Measurements from ENCODE around the gene FAM185A.
"Not testable (repeated sequence)": the region's sequence is repeated elsewhere in the genome, so short reads cannot be mapped to it uniquely, and the experiment has no call there.

FAM185A gene

GRCh38 chr7:102833343-102833742, 84.5 kb downstream of the FAM185A start:
- DNase-seq: no peak

GRCh38 chr7:102834466-102834865, 85.7 kb downstream of the FAM185A start:
- no peak for DNase-seq

- DNase-seq: no peak
Observed at GRCh38 chr7:102834999-102835398, 86.2 kb downstream of the FAM185A start.

- DNase-seq: no peak
Observed at GRCh38 chr7:102836191-102836919, 87.6 kb downstream of the FAM185A start.

- DNase-seq: no peak
Observed at GRCh38 chr7:102836977-102837376, 88.2 kb downstream of the FAM185A start.

- DNase-seq: no peak
Observed at GRCh38 chr7:102837802-102838201, 89.0 kb downstream of the FAM185A start.

- not testable (repeated sequence) for DNase-seq
Observed at GRCh38 chr7:102838572-102839101, 89.8 kb downstream of the FAM185A start.

- DNase-seq: no peak
Observed at GRCh38 chr7:102840404-102840803, 91.6 kb downstream of the FAM185A start.

GRCh38 chr7:102841290-102841689, 92.5 kb downstream of the FAM185A start:
- no peak for DNase-seq

- DNase-seq: no peak
Observed at GRCh38 chr7:102842284-102842683, 93.5 kb downstream of the FAM185A start.

- no peak for DNase-seq
Observed at GRCh38 chr7:102843850-102844249, 95.1 kb downstream of the FAM185A start.

GRCh38 chr7:102845346-102845745, 96.5 kb downstream of the FAM185A start:
- DNase-seq: no peak

GRCh38 chr7:102849079-102849478, 100.3 kb downstream of the FAM185A start:
- DNase-seq: no peak

- no peak for DNase-seq
Observed at GRCh38 chr7:102849538-102849937, 100.7 kb downstream of the FAM185A start.

GRCh38 chr7:102856036-102856435, 107.2 kb downstream of the FAM185A start:
- no peak for DNase-seq

Data from CD4-positive, alpha-beta T cell treated with Interleukin-17A for 4 hours (primary cell).